HuH-7.5 (cell line): Measurements from ENCODE around the gene CRYL1.

Source experiments
- DNase-seq: peaks from one replicate; pipeline ENCODE4 v3.0.0; 2011; ENCODE audit warnings: low spot score

CRYL1 gene

GRCh38 chr13:20422362-20422761, 103.3 kb downstream of the CRYL1 start:
- no peak for DNase-seq

GRCh38 chr13:20420938-20421337, 104.7 kb downstream of the CRYL1 start:
- no peak for DNase-seq

DNA sequence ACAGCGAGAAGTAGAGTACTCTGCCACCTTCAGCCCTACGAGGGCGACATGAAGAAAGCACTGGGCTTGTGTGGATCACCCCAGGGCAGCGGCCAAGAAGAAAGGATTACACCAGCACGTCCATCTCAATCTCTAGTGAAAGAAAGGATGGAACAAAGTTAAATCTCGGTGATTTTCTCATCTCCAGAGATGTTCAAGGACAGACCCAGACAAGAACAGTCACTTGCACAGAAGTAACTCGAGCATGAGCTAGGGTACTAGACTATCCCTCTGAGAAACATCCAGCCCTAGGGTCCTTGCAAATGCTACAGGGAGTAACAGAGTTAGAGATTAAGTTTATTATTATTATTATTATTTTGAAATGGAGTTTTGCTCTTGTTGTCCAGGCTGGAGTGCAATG, 106.7 kb downstream of the CRYL1 start:
- DNase-seq = no peak

DNA sequence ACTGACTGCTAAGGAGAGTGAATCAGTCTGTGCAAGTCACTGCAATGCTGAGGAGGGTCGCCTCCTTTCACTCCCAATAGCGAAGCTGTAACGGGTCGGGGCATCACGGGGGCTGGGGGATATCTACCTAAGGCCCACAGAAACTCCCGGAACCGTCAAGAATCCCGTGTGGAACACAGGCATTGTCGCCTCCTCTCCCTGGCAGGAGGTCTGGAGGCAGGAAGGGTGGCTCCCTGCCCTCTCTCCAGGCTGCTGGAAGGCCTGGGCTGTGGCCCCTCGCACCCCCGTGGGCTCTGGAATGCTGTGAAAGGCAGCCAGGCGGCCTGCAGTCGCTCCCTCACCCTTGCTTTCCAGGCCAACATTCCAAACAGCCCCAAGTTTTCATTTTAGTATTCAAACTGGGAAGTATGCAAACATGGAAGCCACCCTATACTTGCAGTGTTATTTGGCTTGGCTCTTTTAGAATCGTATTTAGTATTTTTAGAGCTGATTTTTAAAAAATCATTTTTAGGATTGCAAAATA, 109.4 kb downstream of the CRYL1 start:
- DNase-seq = no peak

- DNase-seq = no peak
Observed at GRCh38 chr13:20415694-20416107, 110.0 kb downstream of the CRYL1 start.

DNA sequence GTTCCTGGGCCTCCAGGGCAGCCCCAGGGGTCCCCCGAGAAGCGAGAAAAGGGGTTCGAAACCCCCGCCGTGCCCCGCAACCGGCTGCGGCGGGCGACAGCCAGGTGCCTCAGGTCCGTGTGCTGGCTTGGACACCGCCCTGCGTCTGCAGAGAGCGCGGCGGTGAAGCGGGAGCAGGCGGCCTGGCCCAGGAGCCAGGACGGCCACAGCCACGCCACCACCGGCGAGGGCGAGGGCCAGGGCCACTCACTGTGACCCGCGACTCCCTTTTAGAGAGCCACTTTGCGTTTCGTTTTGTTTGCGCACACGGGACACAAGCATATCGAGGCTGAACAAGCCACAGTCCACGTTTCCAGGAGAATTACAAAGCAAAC, 110.4 kb downstream of the CRYL1 start:
- DNase-seq = no peak

GRCh38 chr13:20414546-20415305, 110.9 kb downstream of the CRYL1 start:
- DNase-seq = no peak

- DNase-seq = no peak
Observed at GRCh38 chr13:20412691-20413355, 112.8 kb downstream of the CRYL1 start.

- no peak for DNase-seq
Observed at GRCh38 chr13:20411638-20412342, 113.9 kb downstream of the CRYL1 start.

GRCh38 chr13:20410726-20411125, 114.9 kb downstream of the CRYL1 start:
- no peak for DNase-seq

GRCh38 chr13:20408181-20408580, 117.5 kb downstream of the CRYL1 start:
- no peak for DNase-seq

- DNase-seq = no peak
Observed at GRCh38 chr13:20407759-20408158, 117.9 kb downstream of the CRYL1 start.

DNA sequence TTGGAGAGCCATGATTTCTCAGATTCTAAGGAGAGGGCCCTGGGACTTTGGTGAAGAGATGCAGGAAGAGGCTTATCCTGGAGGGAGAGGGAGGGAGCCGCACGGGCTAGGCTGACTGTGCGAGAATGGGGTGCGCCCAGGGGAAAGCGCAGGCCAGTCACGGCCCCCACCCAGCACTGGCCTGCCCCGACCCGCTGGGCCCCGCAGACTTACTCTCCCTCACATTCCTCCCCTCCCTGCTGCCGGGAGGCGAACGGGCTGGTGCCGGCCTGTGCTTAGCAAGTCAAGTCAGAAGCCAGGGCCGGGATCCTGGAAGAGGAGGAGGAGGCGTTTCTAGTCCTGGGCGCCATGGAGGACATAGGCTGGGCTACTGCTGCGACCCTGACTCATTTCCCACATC, 120.0 kb downstream of the CRYL1 start:
- no peak for DNase-seq

- DNase-seq = no peak
Observed at GRCh38 chr13:20404488-20405222, 121.0 kb downstream of the CRYL1 start.

DNA sequence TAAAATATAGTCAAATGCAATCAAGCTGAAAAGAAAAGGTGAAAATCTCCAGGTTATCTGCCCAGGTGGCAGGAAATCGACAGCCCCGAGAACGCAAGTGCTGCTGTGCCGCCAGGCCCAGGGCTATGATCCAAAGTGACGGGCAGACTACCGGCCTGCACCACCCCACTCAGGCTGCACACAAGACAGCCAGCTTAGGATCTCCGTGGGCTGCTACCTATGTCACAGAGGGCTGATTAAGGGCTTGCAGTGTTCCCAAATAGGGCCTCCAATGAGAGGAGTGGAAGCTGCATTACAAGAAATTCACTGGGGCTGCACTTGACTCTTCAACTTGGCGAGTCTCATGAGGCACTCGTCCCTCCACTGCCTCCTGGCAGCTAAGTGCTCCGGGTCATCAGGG, 121.8 kb downstream of the CRYL1 start:
- no peak for DNase-seq

DNA sequence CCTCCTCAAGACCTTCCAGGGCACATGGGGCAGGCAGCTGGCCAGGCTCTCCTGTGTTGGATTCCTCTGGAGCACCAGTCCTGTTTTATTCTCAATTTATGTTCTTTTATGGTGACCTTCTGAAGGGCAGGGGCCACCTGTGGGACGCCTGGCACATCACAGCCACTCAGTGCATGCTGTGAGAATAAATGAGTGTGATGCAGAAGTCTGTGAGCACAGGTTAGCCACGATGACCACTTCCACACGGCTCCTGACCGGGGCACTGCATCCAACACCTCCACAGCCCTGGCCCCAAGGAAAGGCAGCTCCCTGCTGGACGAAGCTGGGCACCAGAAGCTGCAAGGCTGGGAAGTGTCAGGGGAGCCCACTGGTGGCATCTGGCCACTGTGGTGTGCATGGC, 122.8 kb downstream of the CRYL1 start:
- DNase-seq = no peak

DNA sequence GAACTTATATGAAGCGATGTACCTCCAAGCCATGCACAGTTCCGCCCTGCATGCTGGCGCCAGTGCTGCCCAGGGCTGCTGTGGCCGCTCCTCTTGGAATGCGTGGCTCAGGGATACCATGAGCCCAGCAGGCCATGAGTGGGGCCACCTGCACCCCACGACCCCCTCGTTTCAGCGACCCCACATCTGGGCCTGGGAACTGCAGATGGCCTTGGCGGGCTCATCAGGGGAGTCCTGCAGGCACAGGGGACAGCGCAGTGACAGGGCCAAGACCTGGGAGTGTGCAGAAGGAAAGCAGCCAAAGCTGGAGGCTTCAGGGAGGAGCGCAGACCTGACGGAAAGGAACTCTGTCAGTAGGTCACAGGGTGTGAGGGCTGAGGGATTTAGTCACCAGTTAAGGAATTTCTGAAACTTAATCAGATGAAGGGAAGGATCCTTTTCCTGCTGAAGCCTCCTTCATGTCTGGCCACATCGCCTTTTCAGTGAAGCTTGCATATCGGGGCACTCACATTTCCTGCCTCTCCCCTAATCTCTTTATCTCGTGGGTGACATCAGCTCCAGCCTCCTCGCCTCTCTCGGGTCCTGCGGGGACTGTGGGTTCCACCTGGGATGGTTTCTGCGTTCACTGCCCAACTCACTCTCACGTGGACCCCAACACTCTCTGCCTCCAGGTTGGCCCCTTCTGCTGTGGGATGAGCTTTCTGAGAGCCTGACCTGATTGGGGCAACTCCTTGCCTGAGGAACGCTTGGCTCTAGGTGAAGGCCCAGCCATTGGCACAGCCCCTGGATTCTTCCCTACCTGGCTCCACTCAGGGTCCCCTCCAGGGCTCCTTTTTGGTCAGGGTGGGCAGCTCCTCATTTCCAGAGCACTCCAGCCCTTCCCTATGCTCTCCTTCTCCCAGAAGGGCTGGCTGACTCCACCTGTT, 123.5 kb downstream of the CRYL1 start:
- DNase-seq = no peak

- no peak for DNase-seq
Observed at GRCh38 chr13:20401531-20401930, 124.1 kb downstream of the CRYL1 start.

GRCh38 chr13:20400774-20401173, 124.9 kb downstream of the CRYL1 start:
- DNase-seq = no peak

GRCh38 chr13:20399961-20400360, 125.7 kb downstream of the CRYL1 start:
- DNase-seq = no peak

GRCh38 chr13:20399515-20399914, 126.1 kb downstream of the CRYL1 start:
- no peak for DNase-seq
